K562 (cell line): Measurements from ENCODE around the gene MYL12B. TPM values are rescaled to one million over a fixed set of nuclear protein-coding genes. Genes with fewer than 3 reads are reported as not detected.

Source experiments
- ARID3A ChIP-seq: IDR thresholded peaks from 2 replicates; pipeline ENCODE4 v1.6.1; 2012; ENCODE audit warnings: low read depth, low read length, improper control_type of control experiment, borderline replicate concordance
- C11orf30 ChIP-seq: fragments of 450-650 bp; IDR thresholded peaks from 2 replicates; pipeline ENCODE4 v1.6.1; 2016; ENCODE audit warnings: low read depth, mild to moderate bottlenecking
- POLR2H ChIP-seq: IDR thresholded peaks from 2 replicates; pipeline ENCODE4 v1.6.1; 2016; ENCODE audit warnings: missing genetic modification characterization, low read depth, mild to moderate bottlenecking, control low read depth, missing compliant biosample characterization, moderate library complexity
- POU5F1 ChIP-seq: fragments of 150-350 bp; IDR thresholded peaks from 2 replicates; pipeline ENCODE4 v1.6.1; 2014; ENCODE audit warnings: borderline replicate concordance, low read length, low read depth, mild to moderate bottlenecking; ENCODE audit not compliant: partially characterized antibody
- RFX1 ChIP-seq: fragments of 450-650 bp; IDR thresholded peaks from 2 replicates; pipeline ENCODE4 v1.6.1; 2016; ENCODE audit warnings: mild to moderate bottlenecking, moderate library complexity
- RFX5 ChIP-seq: IDR thresholded peaks from 2 replicates; pipeline ENCODE4 v1.6.1; 2011; ENCODE audit warnings: low read depth, mild to moderate bottlenecking, improper control_type of control experiment, low read length
- SMC3 ChIP-seq: conservative IDR thresholded peaks from 2 replicates; pipeline ENCODE4 v1.6.1; 2011; ENCODE audit warnings: low read depth, low read length, improper control_type of control experiment; ENCODE audit not compliant: insufficient read depth
- ZBTB17 ChIP-seq: fragments of 450-650 bp; formaldehyde crosslinking; IDR thresholded peaks from 2 replicates; pipeline ENCODE4 v1.4.0; 2020; ENCODE audit warnings: mild to moderate bottlenecking
- ZNF197 ChIP-seq: fragments of 200-800 bp; sonication (Bioruptor generic); IDR thresholded peaks from 2 replicates; pipeline ENCODE4 v1.6.1; 2016; ENCODE audit warnings: low read depth, missing genetic modification characterization, missing compliant biosample characterization
- ZNF398 ChIP-seq: fragments of 250-450 bp; sonication (Bioruptor Pico); IDR thresholded peaks from 2 replicates; pipeline ENCODE4 v1.8.0; 2021; ENCODE audit warnings: moderate library complexity, mild to moderate bottlenecking, inconsistent platforms
- polyA plus RNA-seq, 8 experiments: library from polyadenylated mRNA; depleted of rRNA in 4 of 8; stranded (reverse) in 5 of 8; unstranded in 3 of 8; fragments of >200 nt; fragmentation: Nextera tagmentation in 2 of 8; fragmentation: Illumina TruSeq in 1 of 8; extraction: Ambion mirVana in 2 of 8; extraction: Trizol in 1 of 8; gene quantifications; 2 replicates each; pipeline versions ENCODE4 v1.2.1 to v1.2.3, GENCODE V29; 2011 to 2014; ENCODE audit warnings: inconsistent platforms in 1 of 8, missing spikeins in 1 of 8
- total RNA-seq, 7 experiments: library from RNA; depleted of rRNA in 6 of 7; stranded (reverse); fragments of >200 nt in 6 of 7; fragmentation: Illumina TruSeq in 2 of 7; extraction: Trizol in 2 of 7; gene quantifications; 2 replicates each; pipeline versions ENCODE4 v1.2.1 to v1.2.3, GENCODE V29; 2011 to 2021; ENCODE audit warnings: low replicate concordance in 1 of 7

Gene MYL12B
- total and polyA plus RNA-seq, 9 of the 15 experiments (the other 6 are each of a cell fraction or from before 2014, with no cell fraction given), result 220 to 995 (median 463) TPM

- TF ChIP-seq POU5F1 (no peak), RFX1 (no peak), POLR2H (peak; percentile 63; the same call in 1 of the 2 replicates), ARID3A (peak; percentile 96), RFX5 (no peak), ZBTB17 (CRISPR knock-in tag) (no peak), ZNF398 (CRISPR knock-in tag) (no peak), ZNF197 (CRISPR knock-in tag) (no peak), SMC3 (peak; percentile 81), C11orf30 (0 out of 2 replicates have a peak, but pooled peaks have one; percentile 3)
Observed at GRCh38 chr18:3281456-3282400, 19.8 kb downstream of the MYL12B start (continued).
